Measurements from ENCODE around the gene OR8H1. TPM values are rescaled to one million over a fixed set of nuclear protein-coding genes. Genes with fewer than 3 reads are reported as not detected.

The OR8H1 gene
- total and polyA plus RNA-seq, 2 of the 13 experiments (the other 11 are each of a cell fraction or from before 2014, with no cell fraction given): not detected

DNA sequence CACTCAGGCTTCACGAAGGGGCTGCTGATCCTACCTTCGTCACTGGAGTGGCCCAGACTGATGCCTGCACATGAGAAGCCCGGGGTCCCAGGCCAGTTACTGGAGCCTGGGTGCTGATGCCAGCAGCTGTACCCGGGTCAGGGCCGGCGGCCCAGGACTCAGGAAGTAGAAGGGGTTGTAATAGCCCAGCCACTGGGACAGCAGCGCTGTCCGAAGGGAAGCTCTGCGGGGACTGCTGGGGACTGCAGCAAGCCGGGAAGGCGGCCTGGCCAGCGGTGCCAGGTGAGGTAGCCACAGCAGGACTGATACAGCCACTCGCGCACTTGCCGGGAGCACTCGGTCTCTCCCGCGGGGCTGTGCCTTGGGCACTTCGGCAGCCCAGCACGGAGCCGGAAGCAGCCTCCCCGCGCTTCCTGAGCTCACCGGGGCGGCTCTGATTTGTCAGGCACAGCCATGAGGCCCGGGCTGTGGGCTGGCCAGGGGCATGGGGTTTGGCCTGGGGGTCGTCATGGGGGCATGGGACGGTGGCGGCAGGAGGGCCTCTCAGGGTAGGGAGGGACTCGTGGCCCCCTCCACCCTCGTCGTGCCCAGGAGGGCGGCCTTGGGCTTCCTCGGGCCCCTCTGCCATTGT lies 39.9 kb upstream of the OR8H1 start:
- no peak for ATAC-seq
- no peaks in the 10 kb centered on the region for H4K20me1 ChIP-seq (ENCODE audit: insufficient read depth, low read length)
- H3K9ac ChIP-seq (ENCODE audit: insufficient read depth, low read depth, low read length): no peak overlapping the region
- no peak overlapping the region for H2AFZ ChIP-seq (ENCODE audit: low read length)
- in situ Hi-C loops (cut with HindIII; ENCODE audit: extremely low pct_ligation_motif_present, low pct_unique_long_range_greater_than_20kb): no loop called here
- 22% methylated on average over 7 of the region's 34 CpGs for WGBS (ENCODE audit: low lambda C conversion rate)
- TF ChIP-seq ZFX (CRISPR knock-in tag; IDR thresholded peaks at IDR 0.05; ENCODE audit: low read depth) (no peak), IRX3 (CRISPR knock-in tag; IDR thresholded peaks at IDR 0.05; ENCODE audit: borderline replicate concordance, low read depth) (no peak), SNRNP70 (IDR thresholded peaks at IDR 0.05; ENCODE audit: low read depth, low read length) (no peak), MED8 (CRISPR knock-in tag; IDR thresholded peaks at IDR 0.05; ENCODE audit: insufficient replicate concordance) (no peak)
- TF ChIP-seq, protein P1, sequence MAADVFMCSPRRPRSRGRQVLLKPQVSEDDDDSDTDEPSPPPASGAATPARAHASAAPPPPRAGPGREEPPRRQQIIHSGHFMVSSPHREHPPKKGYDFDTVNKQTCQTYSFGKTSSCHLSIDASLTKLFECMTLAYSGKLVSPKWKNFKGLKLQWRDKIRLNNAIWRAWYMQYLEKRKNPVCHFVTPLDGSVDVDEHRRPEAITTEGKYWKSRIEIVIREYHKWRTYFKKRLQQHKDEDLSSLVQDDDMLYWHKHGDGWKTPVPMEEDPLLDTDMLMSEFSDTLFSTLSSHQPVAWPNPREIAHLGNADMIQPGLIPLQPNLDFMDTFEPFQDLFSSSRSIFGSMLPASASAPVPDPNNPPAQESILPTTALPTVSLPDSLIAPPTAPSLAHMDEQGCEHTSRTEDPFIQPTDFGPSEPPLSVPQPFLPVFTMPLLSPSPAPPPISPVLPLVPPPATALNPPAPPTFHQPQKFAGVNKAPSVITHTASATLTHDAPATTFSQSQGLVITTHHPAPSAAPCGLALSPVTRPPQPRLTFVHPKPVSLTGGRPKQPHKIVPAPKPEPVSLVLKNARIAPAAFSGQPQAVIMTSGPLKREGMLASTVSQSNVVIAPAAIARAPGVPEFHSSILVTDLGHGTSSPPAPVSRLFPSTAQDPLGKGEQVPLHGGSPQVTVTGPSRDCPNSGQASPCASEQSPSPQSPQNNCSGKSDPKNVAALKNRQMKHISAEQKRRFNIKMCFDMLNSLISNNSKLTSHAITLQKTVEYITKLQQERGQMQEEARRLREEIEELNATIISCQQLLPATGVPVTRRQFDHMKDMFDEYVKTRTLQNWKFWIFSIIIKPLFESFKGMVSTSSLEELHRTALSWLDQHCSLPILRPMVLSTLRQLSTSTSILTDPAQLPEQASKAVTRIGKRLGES (CRISPR knock-in tag; IDR thresholded peaks at IDR 0.05; ENCODE audit: borderline replicate concordance): no peak
- H3K4me1 ChIP-seq (ENCODE audit: insufficient read depth, low read length): no peaks in the 10 kb centered on the region
- no peak for FAIRE-seq
- H3K27ac ChIP-seq (ENCODE audit: extremely low read length, insufficient read depth, low read length): no peak overlapping the region
- H3K36me3 ChIP-seq (replicated peaks in 1 of 2; ENCODE audit: control insufficient read depth in 1 of 2, insufficient read depth in 2 of 2, low read length in 2 of 2): no peaks in the 10 kb centered on the region
- peaks cover 14% of the 10 kb centered on the region; the same call in 1 of the 2 replicates for H3K9me3 ChIP-seq (ENCODE audit: low read length)
- ChIA-PET CTCF (ENCODE audit: low intra/inter-chr PET ratio, low total read pairs) (no interaction called here), POLR2A (no interaction called here)
- H3K27me3 ChIP-seq (ENCODE audit: control insufficient read depth in 1 of 2, insufficient read depth in 2 of 2, low read length in 2 of 2): no peaks in the 10 kb centered on the region
- BruUV-seq (replicated peaks): no TSS peak
- H3K4me2 ChIP-seq (ENCODE audit: low read depth, low read length): no peak overlapping the region
- H3K4me3 ChIP-seq (replicated peaks in 1 of 3; ENCODE audit: insufficient read depth in 1 of 3, low read depth in 2 of 3, low read length in 3 of 3): no peak overlapping the region
- H3K79me2 ChIP-seq (ENCODE audit: insufficient read depth, low read length): no peaks in the 10 kb centered on the region
- no peak for DNase-seq (ENCODE audit: low spot score)
- intact Hi-C loops (cut with micrococcal nuclease; ENCODE audit: unreplicated experiment): no loop called here

Data from HepG2 (cell line).